Prostate gland (tissue), 2 donors: ENCODE results near the gene PGA4. TPM values are rescaled to one million over a fixed set of nuclear protein-coding genes. Genes with fewer than 3 reads are reported as not detected.
A peak's percentile ranks its signal among the peaks of the same experiment; 100 is the strongest.

ENCODE experiments used
- DNase-seq: peaks from one replicate; pipeline ENCODE4 v3.0.0-alpha.2; 2019; ENCODE audit warnings: low spot score
- H3K27ac ChIP-seq, 2 donors: fragments of 200-600 bp; sonication (generic); 2 replicates each; pipeline ENCODE4 v1.5.1; 2017 to 2019
- H3K27me3 ChIP-seq: fragments of 200-600 bp; sonication (generic); replicated peaks from 2 replicates; pipeline ENCODE4 v1.5.1; 2019; ENCODE audit not compliant: insufficient read depth
- H3K36me3 ChIP-seq, 2 donors: fragments of 200-600 bp; sonication (generic); 1 replicate in 1 of 2; 2 replicates in 1 of 2; pipeline versions ENCODE4 v1.5.1 to v1.8.1; 2017 to 2019
- H3K4me1 ChIP-seq: fragments of 200-600 bp; sonication (generic); replicated peaks from 2 replicates; pipeline ENCODE4 v1.5.1; 2019
- H3K4me3 ChIP-seq, 2 donors: fragments of 200-600 bp; sonication (generic); 2 replicates each; pipeline ENCODE4 v1.5.1; 2017 to 2019
- H3K9me3 ChIP-seq: fragments of 200-600 bp; sonication (generic); 2 replicates; pipeline ENCODE4 v1.5.1; 2017
- POLR2A ChIP-seq: fragments of 450-650 bp; IDR thresholded peaks from one replicate; pipeline ENCODE4 v1.6.1; 2016; ENCODE audit warnings: antibody characterized with exemption, mild to moderate bottlenecking
- POLR2AphosphoS5 ChIP-seq: sonication (generic); formaldehyde crosslinking; IDR thresholded peaks from one replicate; pipeline ENCODE4 v1.6.1; 2017; ENCODE audit warnings: antibody characterized with exemption
- WGBS: methylation state at CpG from one replicate; pipeline ENCODE4 v1.1.5; 2018; 5-methylcytosine and 5-hydroxymethylcytosine counted together
- intact Hi-C: fragments of 100-400 bp; cut with DNase I; formaldehyde crosslinking; loops from one replicate; pipeline ENCODE4 v1.14.2; 2022
- total RNA-seq, 2 donors: library from RNA; depleted of rRNA; stranded (reverse); fragments of >200 nt; gene quantifications; one replicate each; pipeline ENCODE4 v1.1.0, GENCODE V29; 2016
- TF ChIP-seq, protein P1 (sequence below), 4 experiments: fragments of 200-600 bp in 2 of 4; fragments of 450-650 bp in 2 of 4; sonication (generic) in 2 of 4; IDR thresholded peaks; 1 replicate in 3 of 4; 2 replicates in 1 of 4; pipeline ENCODE4 v1.5.1; 2016 to 2019; ENCODE audit warnings: antibody characterized with exemption in 4 of 4, mild to moderate bottlenecking in 2 of 4, moderate library complexity in 2 of 4

The PGA4 gene
- total RNA-seq, 2 donors from 2014 or later = not detected

DNA sequence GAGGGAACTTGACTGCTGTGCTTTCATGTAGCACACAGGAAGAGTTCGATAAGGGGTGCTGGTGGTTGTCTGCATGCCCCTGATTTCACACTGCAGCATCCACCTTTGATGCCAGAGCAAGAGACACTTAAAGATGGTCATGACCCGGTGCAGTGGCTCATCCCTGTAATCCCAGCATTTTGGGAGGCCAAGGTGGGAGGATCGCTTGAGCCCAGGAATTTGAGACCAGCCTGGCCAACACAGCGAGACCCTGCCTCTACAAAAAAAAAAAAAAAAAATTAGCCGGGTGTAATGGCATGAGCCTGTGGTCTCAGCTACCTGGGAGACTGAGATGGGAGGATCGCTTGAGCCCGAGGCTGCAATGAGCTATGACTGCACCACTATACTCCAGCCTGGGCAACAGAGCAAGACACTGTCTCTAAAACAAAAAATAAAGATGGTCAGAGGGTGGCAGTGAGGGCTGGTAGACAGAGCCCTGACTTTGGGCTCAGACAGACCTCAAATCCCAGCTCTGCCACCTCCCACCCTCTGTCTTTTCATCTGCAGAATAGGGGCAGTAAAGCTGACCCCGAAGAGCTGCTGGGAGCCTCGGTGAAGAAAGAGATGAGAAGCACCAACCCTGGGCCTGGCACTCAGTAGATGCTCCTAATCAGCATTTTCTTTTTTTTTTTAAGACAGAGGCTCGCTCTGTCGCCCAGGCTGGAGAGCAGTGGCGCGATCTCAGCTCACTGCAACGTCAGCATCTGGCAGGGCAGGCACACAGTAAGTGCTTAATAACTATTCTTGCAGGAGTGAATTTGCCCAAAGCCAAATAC is 55.2 kb downstream of the PGA4 start:
- Histone ChIP-seq H3K9me3 (no peaks in the 10 kb centered on the region), H3K4me1 (no peaks in the 10 kb centered on the region), H3K27me3 (no peaks in the 10 kb centered on the region), H3K4me3 (no peak overlapping the region), H3K27ac (no peak overlapping the region), H3K36me3 (no peaks in the 10 kb centered on the region)
- WGBS = 77% methylated on average over 14 of the region's 14 CpGs
- DNase-seq = no peak
- TF ChIP-seq, protein P1, sequence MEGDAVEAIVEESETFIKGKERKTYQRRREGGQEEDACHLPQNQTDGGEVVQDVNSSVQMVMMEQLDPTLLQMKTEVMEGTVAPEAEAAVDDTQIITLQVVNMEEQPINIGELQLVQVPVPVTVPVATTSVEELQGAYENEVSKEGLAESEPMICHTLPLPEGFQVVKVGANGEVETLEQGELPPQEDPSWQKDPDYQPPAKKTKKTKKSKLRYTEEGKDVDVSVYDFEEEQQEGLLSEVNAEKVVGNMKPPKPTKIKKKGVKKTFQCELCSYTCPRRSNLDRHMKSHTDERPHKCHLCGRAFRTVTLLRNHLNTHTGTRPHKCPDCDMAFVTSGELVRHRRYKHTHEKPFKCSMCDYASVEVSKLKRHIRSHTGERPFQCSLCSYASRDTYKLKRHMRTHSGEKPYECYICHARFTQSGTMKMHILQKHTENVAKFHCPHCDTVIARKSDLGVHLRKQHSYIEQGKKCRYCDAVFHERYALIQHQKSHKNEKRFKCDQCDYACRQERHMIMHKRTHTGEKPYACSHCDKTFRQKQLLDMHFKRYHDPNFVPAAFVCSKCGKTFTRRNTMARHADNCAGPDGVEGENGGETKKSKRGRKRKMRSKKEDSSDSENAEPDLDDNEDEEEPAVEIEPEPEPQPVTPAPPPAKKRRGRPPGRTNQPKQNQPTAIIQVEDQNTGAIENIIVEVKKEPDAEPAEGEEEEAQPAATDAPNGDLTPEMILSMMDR (IDR thresholded peaks at IDR 0.05) = no peak
- no peak for TF ChIP-seq POLR2A
- TF ChIP-seq POLR2AphosphoS5 = no peak
- intact Hi-C loops = no loop called here

DNA sequence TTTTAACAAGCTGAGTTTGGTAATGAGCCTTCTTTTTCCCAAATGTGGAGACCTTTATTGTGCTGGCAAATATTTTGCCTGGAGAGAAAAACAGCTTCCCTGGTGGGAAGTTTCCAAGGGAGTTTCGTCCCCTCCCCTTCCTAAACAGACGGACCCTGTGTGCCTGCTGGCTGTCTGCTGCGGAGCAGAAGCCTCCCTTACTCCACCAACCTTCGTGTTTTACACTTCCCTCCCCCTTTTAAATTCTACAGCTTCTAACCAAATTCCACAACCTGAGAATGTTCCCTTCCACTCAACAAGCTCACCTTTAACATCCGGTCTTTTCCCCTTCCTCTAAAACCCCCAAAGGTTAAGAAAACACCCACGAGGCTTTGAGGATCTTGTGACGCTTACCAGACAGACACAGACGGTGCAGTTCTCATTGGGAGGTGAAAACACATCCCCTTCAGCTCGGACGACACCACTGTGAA is 55.9 kb downstream of the PGA4 start:
- Histone ChIP-seq H3K36me3 (no peaks in the 10 kb centered on the region), H3K4me3 (no peak overlapping the region), H3K27me3 (no peaks in the 10 kb centered on the region), H3K27ac (no peak overlapping the region), H3K4me1 (no peaks in the 10 kb centered on the region), H3K9me3 (no peaks in the 10 kb centered on the region)
- 52% methylated on average over 10 of the region's 10 CpGs for whole genome bisulfite sequencing
- no peak for DNase-seq
- TF ChIP-seq POLR2A (no peak), POLR2AphosphoS5 (no peak)
- TF ChIP-seq, protein P1 (IDR thresholded peaks at IDR 0.05) = no peak
- intact Hi-C loops = no loop called here

DNA sequence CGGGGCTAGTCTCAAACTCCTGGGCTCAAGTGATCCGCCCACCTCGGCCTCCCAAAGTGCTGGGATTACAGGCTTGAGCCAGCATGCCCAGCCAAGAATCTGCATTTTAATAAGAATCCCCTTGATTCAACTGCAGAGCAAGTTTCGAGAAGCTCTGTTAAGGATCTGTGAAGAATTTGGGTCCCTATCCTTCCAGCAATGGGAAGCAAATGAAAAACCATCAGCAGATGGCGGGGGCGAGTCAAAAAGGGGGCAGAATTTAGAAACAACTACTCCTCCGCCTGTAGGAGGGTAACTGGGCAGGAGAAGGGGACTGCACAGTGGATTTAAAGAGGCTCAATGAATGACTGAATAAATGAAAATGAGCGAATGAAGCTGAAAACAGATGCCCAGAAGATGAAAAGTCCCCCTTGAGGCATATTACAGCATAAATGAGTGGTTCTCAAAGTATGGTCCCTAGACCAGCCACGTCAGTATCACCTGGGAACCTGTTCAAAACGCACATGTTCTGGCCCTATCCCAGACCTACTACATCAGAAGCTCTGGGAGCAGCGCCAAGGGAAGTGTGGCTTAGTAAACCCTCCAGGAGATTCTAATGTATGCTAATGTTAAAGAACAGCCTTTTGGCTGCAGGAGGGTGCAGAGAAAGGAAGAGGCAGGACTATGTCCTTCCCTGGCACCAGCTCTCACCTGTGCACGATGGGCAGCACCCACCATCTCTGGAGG is 58.0 kb downstream of the PGA4 start:
- H3K27me3 ChIP-seq = no peaks in the 10 kb centered on the region
- H3K36me3 ChIP-seq = no peaks in the 10 kb centered on the region
- intact Hi-C loops = no loop called here
- no peak overlapping the region for H3K4me3 ChIP-seq
- H3K9me3 ChIP-seq = no peaks in the 10 kb centered on the region
- no peaks in the 10 kb centered on the region for H3K4me1 ChIP-seq
- 69% methylated on average over 12 of the region's 12 CpGs for WGBS
- DNase-seq = peak; percentile 33
- H3K27ac ChIP-seq = no peak overlapping the region
- TF ChIP-seq POLR2A = no peak

DNA sequence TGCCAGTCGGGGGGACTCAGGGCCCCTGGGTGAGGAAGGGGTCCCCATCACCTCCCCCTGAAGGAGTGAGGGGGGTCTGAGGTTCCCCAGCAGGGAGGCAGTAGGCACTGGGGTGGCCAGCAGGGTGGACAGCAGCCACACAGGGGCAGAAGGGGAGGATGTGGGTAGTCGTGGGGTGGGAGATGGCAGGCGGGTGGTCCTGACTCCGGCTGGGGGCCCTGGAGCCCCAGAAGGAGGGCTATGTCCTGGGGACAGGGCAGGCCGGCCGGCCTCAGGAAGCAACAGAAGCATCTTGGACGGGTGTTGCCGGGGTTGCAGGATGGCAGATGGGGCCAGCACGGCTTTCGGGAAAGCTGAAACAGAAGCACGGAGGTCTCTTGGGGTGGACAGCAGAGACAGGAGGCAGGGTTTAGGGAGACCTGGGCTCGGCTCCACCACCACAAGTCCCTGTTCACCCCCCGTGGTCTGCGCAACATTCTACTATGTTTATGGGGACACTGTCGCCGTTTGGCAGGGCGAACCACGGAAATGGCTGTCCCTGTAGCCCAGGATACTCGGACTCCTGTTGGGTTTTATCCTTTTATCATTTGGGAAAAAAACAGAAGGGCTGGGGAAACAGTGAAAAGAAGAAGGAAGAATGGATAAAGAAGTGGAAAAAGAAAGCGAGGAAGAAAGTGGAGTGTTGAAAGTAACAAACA is 58.9 kb downstream of the PGA4 start:
- no peak overlapping the region for H3K27ac ChIP-seq
- 90% methylated on average over 20 of the region's 20 CpGs for WGBS

More for the DNA sequence above, 58.9 kb downstream of the PGA4 start:
- DNase-seq = no peak
- intact Hi-C loops = no loop called here
- TF ChIP-seq, protein P1 (IDR thresholded peaks at IDR 0.05) = no peak
- no peak for TF ChIP-seq POLR2A
- no peak for TF ChIP-seq POLR2AphosphoS5
- no peaks in the 10 kb centered on the region for H3K27me3 ChIP-seq
- H3K4me1 ChIP-seq = no peaks in the 10 kb centered on the region
- no peaks in the 10 kb centered on the region for H3K36me3 ChIP-seq
- no peaks in the 10 kb centered on the region for H3K9me3 ChIP-seq
- H3K4me3 ChIP-seq = no peak overlapping the region

Other genes starting within 250 kb of the PGA4 start
- gene CD5, start 119.9 kb upstream of the PGA4 start, total RNA-seq = under 1 TPM; 0.18 to 0.91 TPM
- 10 to 100 TPM; 32.2 to 38.8 TPM for gene VPS37C, start 60.9 kb upstream of the PGA4 start, total RNA-seq
- under 1 TPM in 1 of 2 donors, not detected in 1; 0.77 TPM for gene PGA3, start 18.8 kb upstream of the PGA4 start, total RNA-seq
- not detected for gene PGA5, start 18.8 kb downstream of the PGA4 start, total RNA-seq
- 1 to 10 TPM; 2.0 to 4.3 TPM for gene VWCE, start 73.0 kb downstream of the PGA4 start, total RNA-seq
- gene DDB1, start 110.8 kb downstream of the PGA4 start, total RNA-seq = 100 to 1,000 TPM; 179 to 253 TPM
- 10 to 100 TPM; 52.8 to 79.3 TPM for gene TKFC, start 110.9 kb downstream of the PGA4 start, total RNA-seq
- 10 to 100 TPM; 51.6 to 79.1 TPM for gene CYB561A3, start 139.5 kb downstream of the PGA4 start, total RNA-seq
- 10 to 100 TPM; 17.9 to 35.4 TPM for gene TMEM138, start 140.0 kb downstream of the PGA4 start, total RNA-seq
- 10 to 100 TPM; 13.3 to 24.1 TPM for gene TMEM216, start 170.2 kb downstream of the PGA4 start, total RNA-seq
- gene CPSF7, start 207.6 kb downstream of the PGA4 start, total RNA-seq = 10 to 100 TPM; 44.7 to 66.8 TPM
- 10 to 100 TPM; 24.6 to 59.4 TPM for gene SDHAF2, start 207.8 kb downstream of the PGA4 start, total RNA-seq